ENCODE results near the gene EPDR1.
A peak's percentile ranks its signal among the peaks of the same experiment; 100 is the strongest.

The EPDR1 gene

DNA sequence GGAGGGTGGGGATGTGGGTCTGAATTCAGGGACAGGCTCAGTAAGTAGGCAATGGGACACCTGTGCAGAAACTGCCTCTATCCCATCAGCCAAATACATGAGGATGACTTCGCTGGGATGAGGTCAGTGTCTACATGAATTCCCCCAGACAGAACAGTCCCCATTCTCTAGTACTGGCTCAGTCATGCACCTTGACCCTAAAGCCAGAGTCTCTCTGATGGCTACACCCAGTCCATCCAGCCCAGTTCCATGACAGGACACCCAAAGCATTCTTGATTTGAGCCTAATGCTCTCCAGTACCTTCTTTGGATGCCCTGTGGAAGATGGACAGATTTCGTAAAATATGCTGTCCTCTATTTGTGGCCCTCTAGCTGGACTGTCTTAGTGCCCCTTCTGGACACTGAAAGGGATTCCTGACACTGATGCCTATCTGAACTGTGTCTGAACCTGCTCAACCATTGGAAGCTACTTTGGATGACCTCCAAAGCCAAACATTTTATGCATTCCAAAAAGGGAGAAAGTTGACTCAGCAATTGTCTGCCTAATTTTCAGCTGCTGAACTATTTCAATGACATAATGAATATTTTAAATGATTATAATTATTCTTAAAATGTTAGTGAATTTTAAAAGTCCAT lies 18.4 kb upstream of the EPDR1 start:
- TF ChIP-seq, protein P1, sequence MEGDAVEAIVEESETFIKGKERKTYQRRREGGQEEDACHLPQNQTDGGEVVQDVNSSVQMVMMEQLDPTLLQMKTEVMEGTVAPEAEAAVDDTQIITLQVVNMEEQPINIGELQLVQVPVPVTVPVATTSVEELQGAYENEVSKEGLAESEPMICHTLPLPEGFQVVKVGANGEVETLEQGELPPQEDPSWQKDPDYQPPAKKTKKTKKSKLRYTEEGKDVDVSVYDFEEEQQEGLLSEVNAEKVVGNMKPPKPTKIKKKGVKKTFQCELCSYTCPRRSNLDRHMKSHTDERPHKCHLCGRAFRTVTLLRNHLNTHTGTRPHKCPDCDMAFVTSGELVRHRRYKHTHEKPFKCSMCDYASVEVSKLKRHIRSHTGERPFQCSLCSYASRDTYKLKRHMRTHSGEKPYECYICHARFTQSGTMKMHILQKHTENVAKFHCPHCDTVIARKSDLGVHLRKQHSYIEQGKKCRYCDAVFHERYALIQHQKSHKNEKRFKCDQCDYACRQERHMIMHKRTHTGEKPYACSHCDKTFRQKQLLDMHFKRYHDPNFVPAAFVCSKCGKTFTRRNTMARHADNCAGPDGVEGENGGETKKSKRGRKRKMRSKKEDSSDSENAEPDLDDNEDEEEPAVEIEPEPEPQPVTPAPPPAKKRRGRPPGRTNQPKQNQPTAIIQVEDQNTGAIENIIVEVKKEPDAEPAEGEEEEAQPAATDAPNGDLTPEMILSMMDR (IDR thresholded peaks at IDR 0.05; ENCODE audit: borderline replicate concordance, insufficient read depth, low read depth, low read length): no peak
- no peak overlapping the region for H3K4me3 ChIP-seq (ENCODE audit: low read depth, low read length)

DNA sequence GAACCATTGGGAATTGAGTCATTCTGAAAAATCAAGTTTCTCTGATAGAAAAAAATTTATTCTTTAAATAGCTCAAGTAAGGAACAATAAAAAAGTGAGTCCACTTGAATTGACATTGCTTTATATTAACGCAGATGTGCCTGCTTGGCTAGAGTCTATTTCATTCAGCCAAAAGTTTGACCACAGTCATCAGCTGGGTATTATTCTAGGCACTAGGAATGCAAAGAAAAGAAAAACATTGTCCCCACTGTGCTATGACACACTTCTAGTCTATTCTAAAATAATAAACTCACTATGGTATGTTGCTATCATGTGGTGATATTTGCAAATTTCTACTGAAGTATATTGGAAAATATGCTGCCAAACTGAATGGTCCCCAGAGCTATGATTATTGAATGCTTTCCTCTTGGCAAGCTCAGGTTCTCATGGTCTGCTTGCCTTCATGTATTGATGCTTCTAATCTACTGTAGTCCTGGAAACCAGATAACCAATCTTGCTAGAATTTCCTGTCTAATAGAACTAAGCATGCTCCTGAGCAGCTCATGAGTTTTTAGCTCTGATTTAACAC lies 12.1 kb upstream of the EPDR1 start:
- no peak overlapping the region for H3K4me3 ChIP-seq (ENCODE audit: low read depth, low read length)
- TF ChIP-seq, protein P1 (IDR thresholded peaks at IDR 0.05; ENCODE audit: borderline replicate concordance, insufficient read depth, low read depth, low read length): no peak

DNA sequence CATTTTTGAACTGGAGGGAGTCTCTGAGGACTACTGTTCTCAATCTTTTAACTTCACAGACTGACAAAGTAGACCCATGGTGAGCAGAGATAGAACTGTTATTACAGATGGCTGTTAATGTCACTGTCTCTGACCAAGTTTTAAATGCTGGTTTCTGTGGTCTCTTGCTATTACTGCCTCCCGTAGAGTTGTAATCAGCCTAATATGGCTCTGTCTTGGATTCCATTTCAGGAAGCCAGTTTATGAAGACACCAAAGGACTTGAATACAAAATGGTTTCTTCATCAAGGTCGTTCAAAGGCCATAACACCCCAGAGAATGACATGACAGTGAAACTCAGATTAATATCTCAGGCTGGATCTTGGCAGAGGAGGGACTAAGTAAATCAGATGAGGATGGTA lies 7.7 kb upstream of the EPDR1 start:
- H3K4me3 ChIP-seq (ENCODE audit: low read depth, low read length): no peak overlapping the region
- TF ChIP-seq, protein P1 (IDR thresholded peaks at IDR 0.05; ENCODE audit: borderline replicate concordance, insufficient read depth, low read depth, low read length): no peak

DNA sequence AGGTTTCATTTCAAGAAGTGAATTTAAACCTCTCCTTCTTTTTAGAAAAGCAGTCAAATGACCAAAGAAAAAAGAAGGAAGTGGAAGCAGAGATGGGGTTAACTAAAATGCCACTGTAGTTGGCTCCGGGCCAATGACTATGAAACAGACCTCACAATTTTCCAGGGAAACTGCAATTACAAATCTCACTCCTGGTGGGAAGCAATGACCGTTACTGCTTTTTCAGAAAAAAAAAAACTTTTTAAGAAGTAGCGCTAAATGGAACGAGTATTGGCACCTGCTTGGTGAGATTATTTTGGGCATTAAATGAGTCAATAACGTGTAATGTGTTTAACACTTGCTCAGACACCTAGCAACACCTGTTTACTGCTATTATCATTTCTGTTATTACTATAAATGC lies 5.0 kb upstream of the EPDR1 start:
- TF ChIP-seq, protein P1 (IDR thresholded peaks at IDR 0.05; ENCODE audit: borderline replicate concordance, insufficient read depth, low read depth, low read length): no peak
- H3K4me3 ChIP-seq (ENCODE audit: low read depth, low read length): no peak overlapping the region

DNA sequence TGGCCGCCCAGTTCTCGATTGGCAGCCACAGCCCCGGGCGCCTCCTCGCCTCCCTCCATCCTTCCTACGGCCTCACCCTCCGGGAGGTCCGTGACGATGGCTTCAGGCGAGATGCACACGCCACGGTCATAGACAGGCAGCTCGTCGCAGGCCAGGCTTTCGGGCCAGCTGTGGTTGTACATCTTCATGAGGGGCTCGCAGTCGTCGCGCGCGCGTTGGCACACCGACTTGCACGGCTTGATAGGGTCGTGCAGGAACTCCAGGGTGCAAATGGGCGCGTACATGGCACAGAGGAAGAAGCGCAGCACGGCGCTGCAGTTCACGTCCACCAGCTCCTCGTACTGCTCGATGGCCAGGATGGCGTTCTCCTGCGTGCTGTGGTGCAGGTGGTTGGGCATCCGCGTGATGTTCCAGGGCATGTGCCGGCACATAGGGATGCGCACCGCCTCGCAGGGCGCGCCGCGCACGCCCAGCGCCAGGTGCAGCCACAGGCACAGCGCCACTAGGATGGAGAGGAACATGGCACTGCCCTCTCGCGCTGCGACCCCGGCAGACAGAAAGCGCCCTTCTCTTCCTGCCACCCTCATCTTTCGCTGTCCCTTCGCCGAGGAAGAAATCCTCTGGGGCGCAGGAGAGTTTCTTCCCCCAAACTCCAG lies 4.3 kb upstream of the EPDR1 start:
- no peak overlapping the region for H3K4me3 ChIP-seq (ENCODE audit: low read depth, low read length)
- TF ChIP-seq, protein P1 (IDR thresholded peaks at IDR 0.05; ENCODE audit: borderline replicate concordance, insufficient read depth, low read depth, low read length): peak; percentile 6; the same call in 1 of the 2 replicates

DNA sequence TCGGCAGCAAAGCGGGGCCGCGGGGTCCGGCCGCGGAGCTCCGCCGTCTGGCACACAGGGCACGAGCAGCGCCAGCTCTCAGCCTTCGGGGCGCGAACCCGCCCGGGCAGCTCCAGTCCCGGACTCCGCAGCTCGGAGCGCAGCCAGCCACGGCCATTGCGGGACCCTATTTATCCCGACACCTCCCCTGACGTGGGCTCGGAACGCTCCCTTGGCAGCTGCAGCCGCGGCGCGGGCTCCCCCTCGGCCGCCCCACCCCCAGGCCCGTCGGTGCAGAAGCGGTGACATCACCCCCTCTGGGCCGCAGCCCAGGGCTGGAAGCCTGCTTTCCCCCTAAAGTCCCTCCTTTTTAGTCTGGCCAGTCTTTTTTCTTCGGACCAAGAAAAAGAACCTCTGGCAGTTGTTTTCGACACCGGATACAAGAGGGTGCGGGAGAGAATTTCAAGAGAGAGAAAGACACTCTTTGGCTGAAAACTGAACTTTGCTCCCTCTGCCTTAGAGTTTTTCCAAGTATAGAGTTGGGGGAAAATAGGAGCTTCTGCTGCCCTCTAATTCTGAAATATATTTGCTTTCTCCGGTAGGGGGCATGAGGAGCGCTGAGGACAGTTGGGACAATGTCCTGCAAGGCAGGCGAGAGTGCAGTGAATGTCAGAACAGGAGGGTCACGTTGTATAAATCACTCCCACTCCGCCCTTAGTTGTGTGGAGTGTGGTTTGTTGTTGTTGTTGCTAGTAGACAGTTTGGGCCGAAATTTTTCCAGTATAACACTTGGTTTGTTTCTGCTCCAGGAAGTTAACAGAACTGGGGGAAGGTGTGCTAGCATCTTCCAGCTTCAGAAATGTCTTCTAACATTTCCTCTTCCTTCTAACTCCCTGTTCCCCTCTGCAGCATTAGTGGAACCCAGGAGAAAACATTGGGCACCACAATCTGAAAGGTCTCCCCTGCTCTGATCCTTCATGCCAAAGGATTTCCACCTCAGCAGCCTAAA lies 3.5 kb upstream of the EPDR1 start, which contains the start of gene SFRP4:
SFRP4 (minus strand) TSS at position 145 of the 988 bp plus-strand sequence. CDS start 280 bp downstream, outside the sequence.
- TF ChIP-seq, protein P1 (IDR thresholded peaks at IDR 0.05; ENCODE audit: borderline replicate concordance, insufficient read depth, low read depth, low read length): peak; percentile 66
- H3K4me3 ChIP-seq (ENCODE audit: low read depth, low read length): no peak within 1 kb of the TSS
